Fibroblast of mammary gland (primary cell): ENCODE data around the gene NCAN.

ENCODE experiments used
- DNase-seq: peaks from one replicate; pipeline ENCODE4 v3.0.0-alpha.2; 2010; ENCODE audit warnings: low read depth
- H3K4me3 ChIP-seq: 2 replicates; pipeline ENCODE4 v1.5.1; 2011; ENCODE audit warnings: low read depth, mild to moderate bottlenecking, low read length, moderate library complexity; ENCODE audit not compliant: control insufficient read depth
- TF ChIP-seq, protein P1 (sequence below): conservative IDR thresholded peaks from 2 replicates; pipeline ENCODE4 v1.5.1; 2011; ENCODE audit warnings: low read depth, low read length, inconsistent platforms; ENCODE audit not compliant: control insufficient read depth, insufficient read depth

NCAN gene

GRCh38 chr19:19201697-19202630 is 9.8 kb upstream of the NCAN start:
- no peak for DNase-seq
- TF ChIP-seq, protein P1, sequence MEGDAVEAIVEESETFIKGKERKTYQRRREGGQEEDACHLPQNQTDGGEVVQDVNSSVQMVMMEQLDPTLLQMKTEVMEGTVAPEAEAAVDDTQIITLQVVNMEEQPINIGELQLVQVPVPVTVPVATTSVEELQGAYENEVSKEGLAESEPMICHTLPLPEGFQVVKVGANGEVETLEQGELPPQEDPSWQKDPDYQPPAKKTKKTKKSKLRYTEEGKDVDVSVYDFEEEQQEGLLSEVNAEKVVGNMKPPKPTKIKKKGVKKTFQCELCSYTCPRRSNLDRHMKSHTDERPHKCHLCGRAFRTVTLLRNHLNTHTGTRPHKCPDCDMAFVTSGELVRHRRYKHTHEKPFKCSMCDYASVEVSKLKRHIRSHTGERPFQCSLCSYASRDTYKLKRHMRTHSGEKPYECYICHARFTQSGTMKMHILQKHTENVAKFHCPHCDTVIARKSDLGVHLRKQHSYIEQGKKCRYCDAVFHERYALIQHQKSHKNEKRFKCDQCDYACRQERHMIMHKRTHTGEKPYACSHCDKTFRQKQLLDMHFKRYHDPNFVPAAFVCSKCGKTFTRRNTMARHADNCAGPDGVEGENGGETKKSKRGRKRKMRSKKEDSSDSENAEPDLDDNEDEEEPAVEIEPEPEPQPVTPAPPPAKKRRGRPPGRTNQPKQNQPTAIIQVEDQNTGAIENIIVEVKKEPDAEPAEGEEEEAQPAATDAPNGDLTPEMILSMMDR = no peak
- H3K4me3 ChIP-seq = peak overlapping the region; percentile 71

- peak overlapping the region; percentile 71 for H3K4me3 ChIP-seq
- TF ChIP-seq, protein P1 = no peak
- DNase-seq = peak; percentile 9
These were observed 9.1 kb upstream of the NCAN start for GRCh38 chr19:19202707-19203011.

DNA sequence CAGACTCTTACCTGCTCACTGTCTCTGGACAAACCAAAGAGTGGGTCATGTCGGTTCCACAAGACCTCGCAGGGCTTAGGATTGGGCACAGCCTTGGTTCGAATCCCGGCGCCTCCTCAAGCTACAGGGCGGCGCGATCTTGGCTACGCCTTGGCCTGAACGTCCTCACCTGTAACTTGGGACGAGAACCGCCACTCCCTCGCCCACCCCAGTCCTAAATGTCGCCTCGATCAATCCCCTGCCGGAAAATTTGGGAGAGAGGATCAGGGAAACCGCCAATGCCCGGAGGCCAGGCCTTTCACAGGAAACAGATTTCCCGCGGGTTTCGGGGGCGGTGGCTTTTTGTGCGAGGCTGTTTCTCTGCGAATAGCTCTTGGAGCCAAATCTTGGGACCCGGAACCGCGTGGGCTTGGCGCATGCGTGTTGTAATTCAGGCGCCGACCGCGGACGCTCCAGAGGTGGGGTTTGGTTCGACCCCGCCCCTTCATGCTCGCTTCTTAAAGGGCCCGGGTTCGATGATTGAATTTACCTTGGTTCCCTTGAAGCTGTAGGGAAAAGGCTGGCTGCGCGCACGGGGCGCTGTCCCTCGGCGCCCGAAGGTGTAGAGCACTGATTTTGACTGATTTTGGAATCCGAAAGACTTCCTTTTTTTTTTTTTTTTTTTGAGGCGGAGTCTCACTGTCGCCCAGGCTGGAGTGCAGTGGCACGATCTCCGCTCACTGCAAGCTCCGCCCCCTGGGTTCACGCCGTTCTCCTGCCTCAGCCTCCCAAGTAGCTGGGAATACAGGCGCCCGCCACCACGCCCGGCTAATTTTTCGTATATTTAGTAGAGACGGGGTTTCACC is 8.5 kb upstream of the NCAN start, which contains the start of gene NR2C2AP:
NR2C2AP (minus strand) TSS at position 403 of the 845 bp plus-strand sequence; CDS start at position 49, 354 bp downstream.
- TF ChIP-seq, protein P1 = no peak
- DNase-seq = peak; percentile 89
- peak within 1 kb of the TSS; percentile 71 for H3K4me3 ChIP-seq

DNA sequence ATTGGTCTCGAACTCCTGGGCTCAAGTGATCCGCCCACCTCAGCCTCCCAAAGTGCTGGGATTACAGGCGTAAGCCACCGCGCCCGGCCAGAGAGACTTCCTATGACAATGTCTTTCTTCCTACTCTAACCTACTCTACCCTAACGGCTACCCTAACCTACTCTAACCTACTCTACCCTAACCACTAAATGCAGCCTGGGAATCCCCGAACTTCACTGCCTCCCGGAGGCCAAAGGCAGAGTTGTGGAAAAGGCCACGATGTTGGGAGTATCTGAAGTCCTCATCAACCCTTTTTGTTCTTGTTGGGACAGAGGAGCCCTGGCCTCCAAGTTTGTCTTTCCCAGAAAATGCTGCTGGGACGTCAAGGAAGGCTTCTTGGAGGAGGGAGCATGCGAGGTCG is 7.6 kb upstream of the NCAN start:
- H3K4me3 ChIP-seq = no peak overlapping the region
- no peak for DNase-seq
- TF ChIP-seq, protein P1 = no peak

DNA sequence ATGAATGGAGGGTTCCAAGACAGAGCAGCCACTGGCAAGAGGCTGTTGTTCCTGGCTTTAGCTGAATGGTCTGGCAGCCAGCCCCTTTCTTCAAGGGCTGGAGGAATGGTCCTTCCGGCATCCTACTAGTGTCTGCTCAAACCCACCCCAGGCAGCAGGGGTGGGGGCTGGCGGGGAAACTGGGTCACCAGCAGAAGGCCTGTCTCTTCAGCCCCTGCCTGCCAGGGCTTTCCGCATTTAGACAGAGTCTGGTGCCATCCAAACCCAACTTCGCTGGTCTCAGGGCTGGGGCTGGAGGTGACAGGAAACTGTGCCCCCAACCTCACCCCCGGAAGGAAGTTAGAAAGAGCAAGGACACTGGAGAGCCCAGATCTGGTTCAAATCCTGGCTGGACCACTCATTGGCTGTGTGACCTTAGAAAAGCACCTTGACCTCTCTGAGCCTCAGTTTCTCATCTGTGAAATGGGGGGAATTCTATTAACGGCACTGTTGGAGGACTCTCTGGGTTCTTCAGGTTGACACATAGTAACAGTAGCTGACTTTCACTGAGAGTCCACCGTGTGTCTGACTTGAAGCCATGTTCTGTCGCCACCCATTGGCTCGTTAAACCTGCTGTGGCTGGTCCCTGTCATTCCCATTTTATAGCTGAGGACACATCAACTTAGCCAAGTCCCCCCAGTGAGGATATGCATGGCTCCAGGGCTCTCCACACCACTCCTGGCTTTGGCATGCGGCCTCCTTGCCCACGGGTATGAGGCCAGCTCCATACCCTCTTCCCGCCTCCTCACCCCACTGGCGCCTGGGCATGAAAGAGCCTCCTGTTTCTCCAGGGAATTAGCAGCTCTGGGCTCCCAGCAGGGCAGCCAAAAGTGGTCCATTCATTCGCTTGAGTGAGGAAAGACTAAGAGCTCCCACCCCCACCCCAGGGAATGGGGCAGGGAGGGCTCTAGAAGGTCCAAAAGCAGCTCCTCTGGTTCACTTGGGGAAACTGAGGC is 6.0 kb upstream of the NCAN start:
- H3K4me3 ChIP-seq = no peak overlapping the region
- DNase-seq = no peak
- TF ChIP-seq, protein P1 = no peak

DNA sequence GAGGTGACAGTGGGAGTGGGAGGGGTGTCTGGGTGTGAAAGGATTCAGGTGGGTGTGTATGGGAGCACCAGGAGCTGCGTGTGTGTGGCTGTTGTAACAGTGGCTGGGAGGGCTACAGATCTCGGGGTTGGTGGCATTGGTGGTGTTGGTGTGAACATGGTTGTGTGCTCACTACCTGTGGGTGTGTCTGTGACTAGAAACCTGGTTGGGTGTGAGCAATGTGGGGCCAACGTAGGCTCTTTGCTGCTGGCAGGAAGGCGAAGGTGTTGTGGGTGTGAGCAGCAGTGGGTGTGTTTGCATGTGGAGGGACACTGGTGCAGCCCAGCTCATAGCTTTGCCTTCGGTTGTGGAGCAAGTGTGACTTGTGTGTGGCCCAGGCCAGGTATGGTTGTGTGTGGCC is 4.8 kb upstream of the NCAN start:
- no peak for DNase-seq
- TF ChIP-seq, protein P1 = no peak
- no peak overlapping the region for H3K4me3 ChIP-seq
